Neural cell (in vitro differentiated cells): ENCODE measurements around the gene PTK7. TPM values are rescaled to one million over a fixed set of nuclear protein-coding genes. Genes with fewer than 3 reads are reported as not detected.

Experiments used
- H2AFZ ChIP-seq: fragments of 200-600, 300-800 bp; sonication (generic), shearing (Covaris generic); 2 replicates; pipeline ENCODE4 v1.6.0; 2014; ENCODE audit warnings: low read depth, mild to moderate bottlenecking, antibody characterized with exemption, low read length, moderate library complexity
- H3F3A ChIP-seq: fragments of 200-600 bp; shearing (Covaris generic); 2 replicates; pipeline ENCODE4 v1.6.1; 2016; ENCODE audit warnings: mild to moderate bottlenecking, moderate library complexity, mixed read lengths, antibody characterized with exemption, low read length; ENCODE audit not compliant: insufficient read depth, poor library complexity, severe bottlenecking
- H3K27ac ChIP-seq: fragments of 200-600, 300-800 bp; sonication (generic), shearing (Covaris generic); 2 replicates; pipeline ENCODE4 v1.5.1; 2014; ENCODE audit warnings: mild to moderate bottlenecking, low read length, moderate library complexity
- H3K27me3 ChIP-seq: fragments of 300-800, 200-600 bp; sonication (generic), shearing (Covaris generic); 2 replicates; pipeline ENCODE4 v1.6.0; 2014; ENCODE audit warnings: mild to moderate bottlenecking, low read depth, low read length, moderate library complexity; ENCODE audit not compliant: insufficient read depth
- H3K36me3 ChIP-seq: fragments of 300-800, 200-600 bp; sonication (generic), shearing (Covaris generic); 2 replicates; pipeline ENCODE4 v1.5.1; 2014; ENCODE audit warnings: mild to moderate bottlenecking, antibody characterized with exemption, low read length, moderate library complexity; ENCODE audit not compliant: insufficient read depth
- H3K4me2 ChIP-seq: fragments of 300-800, 200-600 bp; sonication (generic), shearing (Covaris generic); 2 replicates; pipeline ENCODE4 v1.6.0; 2014; ENCODE audit warnings: mild to moderate bottlenecking, low read length
- H3K4me3 ChIP-seq: fragments of 300-800, 200-600 bp; sonication (generic), shearing (Covaris generic); 2 replicates; pipeline ENCODE4 v1.5.1; 2014; ENCODE audit warnings: mild to moderate bottlenecking, low read length, moderate library complexity
- H3K79me2 ChIP-seq: fragments of 200-600 bp; shearing (Covaris generic); replicated peaks from 2 replicates; pipeline ENCODE4 v1.6.0; 2014; ENCODE audit warnings: mild to moderate bottlenecking, low read length, moderate library complexity; ENCODE audit not compliant: insufficient read depth
- H3K9ac ChIP-seq: fragments of 300-800, 200-600 bp; sonication (generic), shearing (Covaris generic); 2 replicates; pipeline ENCODE4 v1.6.1; 2016; ENCODE audit warnings: mild to moderate bottlenecking, low read length, mixed read lengths
- H3K9me2 ChIP-seq: fragments of 200-600 bp; shearing (Covaris generic); 2 replicates; pipeline ENCODE4 v1.6.1; 2016; ENCODE audit warnings: mild to moderate bottlenecking, low read length, mixed read lengths; ENCODE audit not compliant: insufficient read depth
- H3K9me3 ChIP-seq: fragments of 200-600, 300-800 bp; sonication (generic), shearing (Covaris generic); 2 replicates; pipeline ENCODE4 v1.6.1; 2016; ENCODE audit warnings: mild to moderate bottlenecking, mixed run types, low read length, moderate library complexity, mixed read lengths
- H4K20me1 ChIP-seq: fragments of 200-600 bp; shearing (Covaris generic); 2 replicates; pipeline ENCODE4 v1.6.1; 2016; ENCODE audit warnings: mild to moderate bottlenecking, mixed run types; ENCODE audit not compliant: insufficient read depth
- CTCF ChIP-seq: fragments of 450-650 bp; IDR thresholded peaks from 2 replicates; pipeline ENCODE4 v1.5.1; 2014; ENCODE audit warnings: antibody characterized with exemption, mild to moderate bottlenecking, moderate library complexity; ENCODE audit not compliant: poor library complexity, severe bottlenecking
- EP300 ChIP-seq: fragments of 450-650 bp; conservative IDR thresholded peaks from 2 replicates; pipeline ENCODE4 v1.6.1; 2014; ENCODE audit warnings: antibody characterized with exemption, mild to moderate bottlenecking, moderate library complexity; ENCODE audit not compliant: poor library complexity, severe bottlenecking
- EZH2 ChIP-seq: fragments of 200-600, 300-800 bp; shearing (Covaris generic), sonication (generic); IDR thresholded peaks from 2 replicates; pipeline ENCODE4 v1.6.1; 2014; ENCODE audit warnings: antibody characterized with exemption, low read length, borderline replicate concordance, mild to moderate bottlenecking; ENCODE audit not compliant: insufficient read depth, poor library complexity, severe bottlenecking
- MXI1 ChIP-seq: fragments of 450-650 bp; conservative IDR thresholded peaks from 2 replicates; pipeline ENCODE4 v1.6.1; 2014; ENCODE audit warnings: antibody characterized with exemption, mild to moderate bottlenecking; ENCODE audit not compliant: poor library complexity, severe bottlenecking
- POLR2AphosphoS5 ChIP-seq: IDR thresholded peaks from 2 replicates; pipeline ENCODE4 v1.6.1; 2012
- RAD21 ChIP-seq: fragments of 450-650 bp; conservative IDR thresholded peaks from 2 replicates; pipeline ENCODE4 v1.6.1; 2014; ENCODE audit warnings: antibody characterized with exemption, mild to moderate bottlenecking, moderate library complexity
- REST ChIP-seq: IDR thresholded peaks from 2 replicates; pipeline ENCODE4 v1.6.1; 2012; ENCODE audit warnings: borderline replicate concordance
- SMC3 ChIP-seq: fragments of 450-650 bp; conservative IDR thresholded peaks from 2 replicates; pipeline ENCODE4 v1.6.1; 2014; ENCODE audit warnings: antibody characterized with exemption, mild to moderate bottlenecking, moderate library complexity; ENCODE audit not compliant: poor library complexity
- TAF1 ChIP-seq: IDR thresholded peaks from 2 replicates; pipeline ENCODE4 v1.6.1; 2012; ENCODE audit warnings: low read depth
- polyA plus RNA-seq: library from polyadenylated mRNA; depleted of rRNA; stranded (reverse); fragments of >200 nt; gene quantifications from 2 replicates; pipeline ENCODE4 v1.2.3, GENCODE V29; 2014

PTK7 gene
- polyA plus RNA-seq, 1 donor from 2014 or later, result 32.5 TPM

GRCh38 chr6:43088654-43089056 is 12.5 kb downstream of the PTK7 start:
- H2AFZ ChIP-seq, result no peak overlapping the region
- H3F3A ChIP-seq, result no peaks in the 10 kb centered on the region
- TF ChIP-seq POLR2AphosphoS5, result no peak
- no peak for TF ChIP-seq SMC3
- no peak for TF ChIP-seq MXI1
- no peak for TF ChIP-seq REST
- TF ChIP-seq EZH2, result no peak
- no peak for TF ChIP-seq TAF1
- TF ChIP-seq CTCF, result no peak
- TF ChIP-seq RAD21, result no peak
- no peak for TF ChIP-seq EP300

GRCh38 chr6:43089467-43089866 is 13.4 kb downstream of the PTK7 start:
- Histone ChIP-seq H3K4me2 (no peak overlapping the region), H2AFZ (no peak overlapping the region), H3F3A (no peaks in the 10 kb centered on the region), H3K27me3 (no peaks in the 10 kb centered on the region), H3K9me2 (no peaks in the 10 kb centered on the region), H3K9ac (no peak overlapping the region), H3K4me3 (no peak overlapping the region), H3K36me3 (no peaks in the 10 kb centered on the region), H3K79me2 (peaks cover 17% of the 10 kb centered on the region), H3K27ac (no peak overlapping the region), H4K20me1 (no peaks in the 10 kb centered on the region), H3K9me3 (no peaks in the 10 kb centered on the region)
- TF ChIP-seq REST, result no peak
- TF ChIP-seq CTCF, result no peak
- no peak for TF ChIP-seq POLR2AphosphoS5
- no peak for TF ChIP-seq EP300
- no peak for TF ChIP-seq TAF1

More at GRCh38 chr6:43088654-43089056, 12.5 kb downstream of the PTK7 start:
- no peaks in the 10 kb centered on the region for H3K27me3 ChIP-seq
- no peaks in the 10 kb centered on the region for H4K20me1 ChIP-seq
- no peak overlapping the region for H3K4me2 ChIP-seq
- no peaks in the 10 kb centered on the region for H3K9me2 ChIP-seq
- H3K36me3 ChIP-seq, result no peaks in the 10 kb centered on the region
- no peak overlapping the region for H3K9ac ChIP-seq
- H3K79me2 ChIP-seq, result peaks cover 20% of the 10 kb centered on the region
- H3K4me3 ChIP-seq, result no peak overlapping the region
- no peak overlapping the region for H3K27ac ChIP-seq
- H3K9me3 ChIP-seq, result no peaks in the 10 kb centered on the region
